Activated CD4-positive, alpha-beta T cell treated with anti-CD3 and anti-CD28 coated beads, Interleukin-2, amount 50 U/mL, for 4 hours (primary cell): ENCODE measurements around the gene CIART.
"Not testable (repeated sequence)": the region's sequence is repeated elsewhere in the genome, so short reads cannot be mapped to it uniquely, and the experiment has no call there.

Experiments
- DNase-seq, 2 experiments: peaks; one replicate each; pipeline ENCODE4 v3.0.0-alpha.2; 2020

The CIART gene

DNA sequence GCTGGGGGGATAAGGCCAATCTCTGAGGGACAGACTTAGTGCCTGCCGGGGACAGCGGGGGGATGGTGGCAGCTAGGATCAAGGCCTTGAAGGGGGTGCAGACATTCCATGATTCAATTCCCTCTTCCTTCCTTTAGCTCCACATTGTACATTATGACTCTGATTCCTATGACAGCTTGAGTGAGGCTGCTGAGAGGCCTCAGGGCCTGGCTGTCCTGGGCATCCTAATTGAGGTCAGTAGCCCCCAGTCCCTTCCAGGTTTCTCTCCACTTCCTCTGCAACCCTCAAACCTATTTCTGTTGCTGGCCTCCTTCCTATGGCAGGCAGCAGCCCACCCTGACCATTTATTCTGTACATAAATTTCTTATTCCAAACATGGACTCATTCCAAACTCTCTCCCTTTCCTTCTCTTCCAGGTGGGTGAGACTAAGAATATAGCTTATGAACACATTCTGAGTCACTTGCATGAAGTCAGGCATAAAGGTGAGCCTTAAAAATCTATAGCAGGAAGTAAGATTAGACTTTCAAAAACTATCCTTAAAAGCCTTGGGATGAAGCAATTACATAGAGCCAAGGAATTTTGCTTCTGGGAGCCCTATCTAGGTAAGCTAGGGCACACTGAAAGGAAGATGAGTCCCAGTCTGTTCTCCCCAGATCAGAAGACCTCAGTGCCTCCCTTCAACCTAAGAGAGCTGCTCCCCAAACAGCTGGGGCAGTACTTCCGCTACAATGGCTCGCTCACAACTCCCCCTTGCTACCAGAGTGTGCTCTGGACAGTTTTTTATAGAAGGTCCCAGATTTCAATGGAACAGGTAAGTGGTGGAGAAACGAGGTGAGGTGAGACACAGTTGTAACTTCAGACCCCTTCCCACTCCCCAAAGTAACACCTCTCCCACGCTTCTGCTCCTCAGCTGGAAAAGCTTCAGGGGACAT lies 19.7 kb upstream of the CIART start:
- no peak for DNase-seq

- DNase-seq, result no peak
These were observed 18.8 kb upstream of the CIART start for GRCh38 chr1:150263549-150263948.

- DNase-seq, result no peak
These were observed 14.5 kb upstream of the CIART start for GRCh38 chr1:150267896-150268295.

- peak; percentile 15 to 16 for DNase-seq
These were observed 14.0 kb upstream of the CIART start for GRCh38 chr1:150268340-150268704.

GRCh38 chr1:150268705-150269403 lies 13.5 kb upstream of the CIART start, which contains the start of gene APH1A:
APH1A (minus strand) TSS chr1:150269016; CDS start chr1:150268810, 206 bp downstream.
- DNase-seq, result peak; percentile 87 to 90

GRCh38 chr1:150269451-150269850 lies 12.9 kb upstream of the CIART start:
- DNase-seq, result no peak

DNA sequence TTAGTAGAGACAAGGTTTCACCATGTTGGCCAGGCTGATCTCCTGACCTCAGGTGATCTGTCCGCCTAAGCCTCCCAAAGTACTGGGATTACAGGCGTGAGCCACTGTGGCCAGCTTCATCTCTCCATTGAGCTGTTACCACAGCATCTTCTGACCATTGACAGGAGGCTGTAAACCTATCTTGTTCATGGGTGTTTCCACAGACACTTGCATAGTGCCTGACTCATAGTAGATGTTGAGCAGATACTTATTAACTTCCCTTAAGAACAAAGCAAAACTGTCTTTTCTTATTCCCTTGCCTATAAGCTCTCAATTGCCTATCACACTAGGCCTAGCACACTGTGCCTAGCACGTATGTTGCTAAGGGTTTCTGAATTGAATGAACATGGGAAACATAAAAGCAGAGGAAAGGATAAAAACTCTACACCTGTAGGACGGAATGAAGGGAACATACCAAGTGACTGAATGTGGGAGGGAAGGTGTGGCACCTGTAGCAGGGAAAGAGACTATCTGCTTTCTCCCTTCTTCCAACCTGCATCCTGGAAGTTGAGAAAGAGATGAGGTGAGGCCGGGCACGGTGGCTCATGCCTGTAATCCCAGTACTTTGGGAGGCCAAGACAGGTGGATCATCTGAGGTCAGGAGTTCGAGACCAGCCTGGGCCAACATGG lies 10.9 kb upstream of the CIART start:
- no peak for DNase-seq

DNA sequence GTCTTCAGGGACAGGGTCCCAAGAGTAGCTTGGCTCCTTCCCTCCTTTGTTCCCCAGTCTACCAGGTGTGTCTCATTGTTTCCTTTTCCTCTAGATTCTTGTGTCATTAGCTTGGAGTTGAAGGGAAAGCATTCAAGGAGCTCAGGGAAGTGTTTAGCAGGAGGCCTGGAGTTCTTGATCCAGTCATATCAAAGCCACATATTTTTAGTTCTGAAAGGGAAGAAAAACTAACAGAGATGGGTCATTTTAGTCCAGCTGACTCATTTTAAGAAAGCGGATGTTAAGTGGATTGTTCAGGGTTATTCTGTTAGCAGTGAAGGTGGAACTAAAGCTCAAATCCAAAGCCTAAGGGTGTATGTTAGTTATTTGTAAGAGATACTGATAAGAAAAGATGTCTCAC lies 9.0 kb upstream of the CIART start:
- no peak for DNase-seq

DNA sequence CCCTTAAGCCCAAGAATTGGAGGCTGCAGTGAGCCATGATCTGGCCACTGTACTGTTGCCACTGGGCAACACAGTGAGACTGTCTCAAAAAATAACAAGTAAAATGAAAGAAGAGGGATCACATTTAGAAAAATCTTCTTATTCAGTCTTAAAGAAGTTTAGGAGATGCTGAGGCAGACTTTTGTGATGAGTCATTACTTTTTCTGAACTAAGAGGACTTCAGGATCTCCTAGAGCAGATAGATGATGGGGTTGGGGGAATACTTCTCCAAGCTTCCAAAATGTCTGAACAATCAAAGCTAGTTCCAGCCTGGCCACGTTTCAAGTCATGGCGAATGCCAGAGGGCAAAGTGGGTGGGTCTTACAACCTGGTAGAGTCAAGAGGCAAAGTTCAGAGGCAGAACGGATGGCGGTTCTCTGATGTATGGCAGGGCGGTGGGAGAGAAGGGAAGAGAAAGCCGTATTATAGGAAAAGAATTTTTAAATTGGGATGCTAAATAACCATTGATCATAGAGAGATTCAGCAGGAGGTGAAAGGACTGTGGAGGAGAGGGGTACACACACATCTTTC lies 2.1 kb upstream of the CIART start:
- no peak for DNase-seq

GRCh38 chr1:150281221-150281757 lies 1.1 kb upstream of the CIART start:
- peak; percentile 60 to 63 for DNase-seq

DNA sequence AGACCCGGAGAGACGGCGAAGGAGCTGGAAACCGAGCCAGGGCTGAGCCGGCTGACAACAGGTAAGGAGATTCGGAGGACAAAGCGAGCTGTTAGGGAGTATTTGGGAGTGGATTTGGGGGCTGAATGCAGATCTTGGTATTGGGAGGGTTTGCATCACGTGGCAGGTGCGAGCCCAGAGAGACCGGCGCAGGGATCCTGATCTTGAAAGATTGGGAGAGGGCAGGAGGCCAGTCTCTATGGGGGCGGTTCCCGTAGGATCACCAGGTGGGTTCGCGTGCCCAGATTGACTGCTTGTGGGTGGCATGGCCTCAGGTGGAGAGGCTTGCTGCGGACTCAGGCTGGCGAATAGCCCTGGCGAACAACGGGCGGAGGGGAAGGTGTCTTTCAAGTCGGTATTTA lies 204 bp downstream of the CIART start:
- no peak for DNase-seq

GRCh38 chr1:150283260-150283659 lies 906 bp downstream of the CIART start:
- DNase-seq, result no peak

DNA sequence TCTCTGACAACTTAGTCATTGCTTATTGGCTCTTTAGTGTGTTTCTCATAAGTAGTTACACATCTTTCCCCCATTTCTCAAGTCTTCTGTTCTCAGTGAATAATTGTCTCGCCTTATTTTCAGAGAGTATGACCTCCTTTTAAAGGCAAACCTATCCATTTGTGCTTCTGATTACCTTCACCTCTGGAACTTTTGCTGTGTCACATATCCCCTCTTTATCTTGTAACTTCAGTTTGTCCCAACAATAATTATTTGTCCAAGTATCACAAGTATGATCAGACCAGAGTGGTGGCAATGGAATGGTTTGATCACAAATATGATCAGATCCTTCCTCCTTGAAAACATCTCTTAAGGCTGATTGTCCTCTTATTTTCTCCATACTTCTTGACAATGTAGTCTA lies 6.0 kb downstream of the CIART start:
- DNase-seq, result no peak

DNA sequence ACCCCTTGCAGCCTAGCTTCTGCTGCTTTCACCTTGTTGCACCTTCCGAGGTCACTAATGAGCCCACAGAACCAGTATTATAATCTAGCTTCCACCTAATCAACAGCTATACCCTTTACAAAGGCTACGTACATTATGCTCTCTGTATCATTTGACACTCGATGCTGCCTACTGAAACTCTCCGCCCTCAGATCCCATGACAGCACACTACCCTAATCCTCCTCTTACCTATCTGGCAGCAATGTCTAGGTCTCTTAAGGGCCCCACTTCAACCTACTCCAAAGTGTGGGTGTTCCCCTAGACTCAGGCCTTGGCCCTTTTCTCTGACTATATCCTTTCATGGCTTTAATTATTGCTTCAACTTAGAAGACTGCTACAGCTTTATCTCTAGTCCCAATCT lies 6.5 kb downstream of the CIART start:
- DNase-seq, result no peak

DNA sequence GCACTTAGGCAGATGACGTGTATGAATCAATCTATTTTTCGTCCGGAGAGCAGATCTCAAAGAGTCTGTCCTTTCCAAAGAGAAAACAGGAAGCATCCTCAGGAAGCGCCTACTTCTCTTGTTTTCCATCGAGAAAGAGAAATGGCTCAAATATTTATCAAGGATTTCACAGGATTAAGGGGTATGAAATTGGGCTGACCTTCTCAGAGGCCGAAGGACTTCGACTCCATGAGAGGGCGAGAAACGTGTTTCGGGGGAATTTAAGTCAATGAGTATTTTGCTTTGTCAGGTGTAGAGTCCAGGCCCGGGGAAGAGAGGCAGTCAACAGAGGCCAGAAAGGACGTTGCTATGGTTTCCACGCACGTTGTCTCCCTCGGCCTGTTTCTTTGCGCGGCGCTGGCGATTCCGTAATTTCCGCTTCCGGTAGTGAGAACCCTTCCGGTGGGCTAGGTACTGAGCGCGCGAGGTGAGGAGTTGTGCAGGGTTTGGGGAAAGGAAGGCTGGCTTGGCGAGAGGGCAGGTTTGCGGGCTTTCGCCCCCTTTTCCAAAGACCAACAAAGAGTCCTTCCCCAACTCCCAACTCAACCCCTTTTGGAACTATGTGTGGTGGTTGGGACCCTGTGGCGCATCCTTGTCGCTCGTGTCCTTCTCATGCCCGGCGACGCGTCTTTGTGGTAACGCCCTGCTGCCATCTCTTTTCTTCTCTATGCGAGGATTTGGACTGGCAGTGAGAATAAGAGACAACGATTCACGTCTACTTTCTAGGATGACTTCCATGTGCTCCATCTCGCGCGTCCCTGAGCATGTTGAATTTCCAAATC lies 11.3 kb downstream of the CIART start, which contains the start of gene MRPS21:
Gene MRPS21, plus strand, starts transcription at position 429 of the 821 bp plus-strand sequence. CDS start 506 bp downstream, outside the sequence.
- peak; percentile 78 to 79 for DNase-seq

- no peak for DNase-seq
These were observed 13.1 kb downstream of the CIART start for GRCh38 chr1:150295476-150295875.

DNA sequence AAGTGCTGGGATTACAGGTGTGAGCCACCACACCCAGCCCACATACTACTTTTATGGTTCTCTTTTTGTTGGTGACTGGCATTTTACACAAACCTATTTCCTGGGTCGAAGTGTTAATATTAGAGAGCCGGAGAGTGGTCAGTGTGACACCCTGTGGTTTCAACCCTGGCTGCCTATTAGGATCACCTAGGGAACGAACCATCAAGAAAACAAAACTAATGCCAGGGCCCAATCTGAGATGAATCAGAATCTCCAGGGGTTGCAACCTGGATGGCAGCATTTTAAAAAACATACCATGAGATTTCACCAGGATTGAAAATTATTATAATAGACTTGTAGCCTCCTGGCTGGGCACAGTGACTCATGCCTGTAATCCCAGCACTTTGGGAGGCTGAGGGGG lies 17.4 kb downstream of the CIART start:
- DNase-seq, result no peak

DNA sequence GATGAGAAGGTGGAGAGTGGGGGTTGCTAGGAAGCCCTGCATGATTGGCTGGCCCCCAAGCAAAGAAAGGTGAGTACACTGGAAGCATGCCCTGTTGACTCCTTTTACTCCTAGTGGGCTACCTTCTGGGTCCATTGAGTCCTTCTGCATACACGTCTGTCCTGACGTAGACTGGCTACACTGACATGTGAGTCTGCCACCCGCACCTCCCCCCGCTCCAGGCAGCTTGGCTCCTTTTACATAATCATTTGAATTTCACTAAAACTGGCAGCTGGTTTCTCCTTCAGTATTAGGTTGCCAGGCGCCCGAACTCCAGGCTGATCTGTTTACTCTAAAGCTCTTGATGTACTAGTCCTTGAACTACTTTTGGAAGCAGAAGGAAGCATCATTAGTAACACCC lies 20.0 kb downstream of the CIART start:
- DNase-seq, result no peak

- no peak for DNase-seq
These were observed 20.5 kb downstream of the CIART start for GRCh38 chr1:150302902-150303301.

DNA sequence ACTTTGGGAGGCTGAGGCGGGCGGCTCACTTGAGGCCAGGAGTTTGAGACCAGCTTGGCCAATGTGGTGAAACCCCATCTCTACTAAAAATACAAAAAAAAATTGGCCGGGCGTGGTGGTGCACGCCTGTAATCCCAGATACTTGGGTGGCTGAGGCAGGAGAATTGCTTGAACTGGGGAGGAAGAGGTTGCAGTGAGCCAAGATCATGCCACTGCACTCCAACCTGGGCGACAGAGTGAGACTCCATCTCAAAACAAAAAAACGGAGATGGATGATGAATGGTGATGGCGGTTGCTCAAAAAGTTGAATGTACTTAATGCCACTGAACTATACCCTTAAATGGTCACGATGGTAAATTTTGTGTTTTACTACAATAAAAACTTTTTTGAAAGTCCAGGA lies 26.2 kb downstream of the CIART start:
- DNase-seq, result not testable (repeated sequence)

DNA sequence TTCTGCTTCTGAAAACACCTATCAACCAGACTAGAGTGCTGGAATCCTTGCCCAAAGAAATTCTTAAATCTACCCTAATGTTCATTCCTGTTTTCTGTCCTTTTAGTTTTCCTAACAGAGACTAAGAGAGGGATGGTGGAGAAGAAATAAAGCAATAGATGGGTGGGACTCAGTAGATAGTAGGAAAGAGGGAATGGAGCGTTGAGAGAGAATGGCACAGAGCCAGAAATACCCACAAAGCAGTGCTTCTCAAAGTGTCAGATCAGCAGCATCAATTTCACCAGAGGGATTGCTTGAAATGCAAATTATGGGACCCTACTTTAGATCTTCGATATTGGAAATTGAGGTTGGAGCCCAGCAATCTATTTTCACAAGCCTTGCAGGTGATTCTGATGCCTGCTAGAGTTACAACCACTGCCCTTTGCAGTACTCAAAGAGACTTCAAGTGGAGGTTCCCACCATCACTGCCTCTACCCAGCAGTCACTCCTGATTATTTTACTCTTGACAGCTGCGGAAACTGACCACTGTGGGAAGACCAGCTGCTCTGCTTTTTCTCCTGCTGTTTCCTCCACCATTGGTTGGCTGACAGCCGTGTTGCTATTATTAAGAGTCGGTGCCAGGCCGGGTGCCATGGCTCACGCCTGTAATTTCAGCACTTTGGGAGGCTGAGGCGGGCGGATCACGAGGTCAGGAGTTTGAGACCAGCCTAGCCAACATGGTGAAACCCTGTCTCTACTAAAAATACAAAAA lies 27.6 kb downstream of the CIART start:
- no peak for DNase-seq
